Measurements from ENCODE around the gene DENND5A.
A peak's percentile ranks its signal among the peaks of the same experiment; 100 is the strongest.

The DENND5A gene
- total RNA-seq = 91.3 to 162 (median 98.7) reads per million in 4 donors

DNA sequence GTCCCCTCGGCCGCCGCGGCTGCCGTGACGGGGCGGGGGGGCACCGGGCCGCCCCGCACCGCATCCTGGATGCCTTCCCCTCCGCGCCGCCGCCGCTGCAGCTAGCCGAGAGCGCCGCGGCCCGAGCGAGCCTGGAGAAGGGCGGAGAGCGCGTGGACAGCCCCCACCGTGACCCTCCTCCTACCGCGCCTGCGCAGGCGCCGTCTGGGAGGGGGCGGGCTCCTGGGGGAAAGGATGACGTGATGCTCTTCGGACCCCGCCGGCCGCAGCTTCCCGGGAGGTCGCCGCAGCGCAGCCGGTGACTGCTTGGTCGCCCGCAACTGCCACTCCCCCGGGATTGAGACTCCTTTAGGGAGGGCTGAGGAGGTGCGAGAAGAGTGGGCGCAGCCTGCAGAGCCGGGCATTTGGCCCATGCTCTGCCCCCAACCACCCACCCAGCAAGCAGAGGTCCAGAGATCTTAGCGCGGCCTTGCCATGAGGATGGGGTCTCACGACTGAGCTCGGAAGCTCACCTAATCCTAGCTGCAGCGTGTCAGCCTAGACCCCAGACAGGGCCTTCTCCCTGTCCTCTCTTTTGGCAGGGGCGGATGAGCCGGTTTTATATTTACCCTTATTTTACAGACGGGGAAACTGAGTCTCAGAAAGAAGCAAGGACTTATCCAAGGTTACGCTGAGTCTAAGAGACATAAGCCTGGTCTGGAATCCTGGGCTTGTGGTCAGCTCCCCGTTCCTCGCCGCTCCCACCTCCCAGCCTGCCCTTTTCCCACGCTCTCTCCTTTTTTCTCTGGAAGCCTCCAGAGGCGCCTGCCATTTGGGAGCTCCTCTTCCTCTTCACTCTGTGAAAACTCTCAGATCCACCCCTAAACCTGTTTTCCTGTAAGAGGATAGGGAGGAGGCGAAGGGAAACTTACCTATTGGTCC lies at the start of gene DENND5A:
DENND5A (minus strand) TSS at position 140 of the 921 bp plus-strand sequence. CDS start 281 bp downstream, outside the sequence.
- DNase-seq = peak; percentile 17 to 49 (median 35)

DNA sequence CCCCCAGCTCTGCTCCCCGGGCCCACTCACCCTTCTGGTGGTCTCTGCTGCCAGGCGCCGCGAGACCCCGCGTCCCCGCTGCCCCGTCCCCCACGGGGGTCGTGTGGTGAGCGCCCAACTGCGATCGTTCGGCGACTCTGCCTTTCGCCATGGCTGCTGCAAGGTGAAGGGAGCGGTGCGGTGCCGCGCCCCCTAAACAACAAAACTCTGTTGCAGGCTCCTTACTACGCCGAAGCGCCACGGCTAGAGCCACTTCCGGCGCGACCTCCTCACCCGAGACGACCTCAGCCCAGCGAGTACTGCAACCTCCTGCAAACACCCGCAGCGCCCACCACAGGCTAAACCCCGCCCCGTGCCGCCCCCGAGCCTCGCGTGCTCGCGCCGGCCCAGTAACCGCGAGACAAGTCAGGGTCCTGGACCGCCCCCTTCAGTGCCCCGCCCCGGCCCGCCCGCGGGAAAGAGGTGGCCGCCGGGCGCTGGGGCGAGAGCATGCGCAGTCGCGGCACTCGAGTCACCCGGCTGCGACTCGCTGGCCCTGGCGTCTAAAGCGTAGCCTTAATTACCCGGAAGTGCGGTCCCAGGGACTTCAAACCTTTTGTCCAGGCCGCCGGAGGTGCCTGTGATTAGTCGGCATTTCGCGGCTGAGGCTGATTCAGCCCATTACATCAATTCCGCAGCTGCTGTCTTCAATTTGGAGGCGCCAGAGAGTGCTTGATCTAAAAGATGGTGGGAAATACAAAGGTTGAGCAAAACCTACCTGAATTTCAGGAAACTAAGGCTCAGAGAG lies 49.3 kb upstream of the DENND5A start, which contains the start of gene TMEM41B:
TMEM41B (minus strand) TSS at position 303 of the 787 bp plus-strand sequence; CDS start at position 151, 152 bp downstream.
- DNase-seq = peak; percentile 97 to 99 (median 98)

DNA sequence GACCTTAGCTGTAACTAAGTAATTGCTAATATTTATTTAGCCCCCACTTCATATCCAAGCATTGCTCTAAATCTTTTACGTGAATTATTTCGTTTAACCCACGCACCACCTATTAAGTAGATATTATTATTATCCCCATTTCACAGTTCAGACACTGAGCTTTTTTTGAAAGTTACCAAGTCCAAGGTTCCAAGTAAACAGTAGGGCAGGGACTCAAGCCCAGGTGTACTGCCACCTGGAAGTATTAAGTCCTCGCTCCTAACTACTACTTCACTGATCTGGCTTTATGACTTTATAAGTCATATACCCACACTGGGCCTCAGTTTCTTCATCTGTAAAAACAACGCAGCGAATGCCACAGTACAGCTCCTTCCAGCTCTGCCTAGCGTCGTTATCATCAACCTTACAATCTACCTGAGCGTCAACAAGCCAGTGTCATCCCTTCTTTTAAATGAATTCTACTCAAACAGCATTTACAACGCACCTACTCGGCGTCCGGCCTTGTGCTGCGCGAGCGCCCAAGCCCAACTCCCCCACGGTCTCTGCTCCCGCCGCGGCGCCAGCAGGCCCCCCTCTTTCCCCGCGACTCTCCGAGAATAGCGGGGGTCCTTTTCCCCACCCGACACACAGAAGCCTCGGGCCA lies 48.6 kb upstream of the DENND5A start:
- peak in 2 of 5 donors; percentile 19 to 39 for DNase-seq

DNA sequence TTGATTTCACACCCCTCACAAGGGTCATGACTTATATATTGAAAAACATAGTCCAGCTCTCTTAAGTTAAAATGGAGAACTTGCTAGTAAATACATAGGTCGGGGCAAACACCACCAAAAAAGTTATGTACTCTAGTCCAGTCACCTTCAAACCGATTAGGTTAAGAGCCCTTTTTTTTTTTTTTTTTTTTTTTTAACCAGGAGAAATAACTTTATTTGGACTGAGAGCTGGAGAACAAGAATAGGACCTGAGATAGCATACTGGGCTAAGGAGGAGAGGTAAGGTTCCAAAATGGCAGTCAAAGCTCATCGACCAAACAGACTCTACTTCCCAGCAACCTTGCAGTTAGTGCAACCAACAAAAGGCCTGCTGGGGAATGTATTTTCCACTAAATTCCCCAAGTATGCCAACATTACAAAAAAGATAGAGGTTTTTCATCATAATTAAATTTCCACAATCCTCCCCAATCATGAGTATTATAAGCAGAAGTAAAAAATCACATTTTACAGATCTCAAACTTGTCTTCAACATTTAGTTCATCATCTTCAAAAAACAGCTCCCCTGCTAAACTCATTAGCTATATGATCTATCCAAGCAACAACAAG lies 45.4 kb upstream of the DENND5A start:
- DNase-seq = no peak

DNA sequence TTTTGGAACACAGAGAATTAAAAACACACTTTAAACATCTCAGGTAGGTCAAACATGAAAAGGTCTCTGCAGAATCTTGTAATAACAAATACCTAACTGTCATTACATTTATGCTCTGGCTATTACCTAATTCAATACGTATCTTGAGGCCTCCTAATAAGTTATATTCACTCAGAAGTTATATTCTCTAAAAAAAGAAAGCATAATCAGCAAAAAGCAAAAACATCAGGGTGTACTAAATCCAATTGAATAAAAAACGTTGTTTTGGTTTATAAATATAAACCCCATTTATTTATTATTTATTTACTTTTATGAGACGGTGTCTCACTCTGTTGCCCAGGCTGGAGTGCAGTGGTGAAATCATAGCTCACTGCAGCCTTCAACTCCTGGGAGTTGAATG lies 39.0 kb upstream of the DENND5A start:
- no peak for DNase-seq

DNA sequence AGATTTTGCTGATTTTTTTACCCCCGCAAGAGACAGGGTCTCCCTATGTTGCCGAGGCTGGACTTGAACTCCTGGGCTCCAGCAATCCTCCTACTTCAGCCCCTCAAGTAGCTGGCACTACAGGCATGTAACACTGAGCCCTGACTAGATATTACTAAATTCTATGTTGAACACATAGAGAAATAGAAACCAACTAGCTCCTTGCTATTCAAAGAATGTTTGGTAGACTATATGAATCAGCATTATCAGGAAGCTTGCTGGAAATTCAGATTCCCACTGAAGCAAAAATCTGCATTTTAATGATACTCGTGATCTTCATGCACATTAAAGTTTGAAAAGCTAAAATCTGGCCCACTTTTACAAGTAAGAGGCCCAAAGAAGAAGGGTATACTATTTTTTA lies 37.3 kb upstream of the DENND5A start:
- no peak for DNase-seq

DNA sequence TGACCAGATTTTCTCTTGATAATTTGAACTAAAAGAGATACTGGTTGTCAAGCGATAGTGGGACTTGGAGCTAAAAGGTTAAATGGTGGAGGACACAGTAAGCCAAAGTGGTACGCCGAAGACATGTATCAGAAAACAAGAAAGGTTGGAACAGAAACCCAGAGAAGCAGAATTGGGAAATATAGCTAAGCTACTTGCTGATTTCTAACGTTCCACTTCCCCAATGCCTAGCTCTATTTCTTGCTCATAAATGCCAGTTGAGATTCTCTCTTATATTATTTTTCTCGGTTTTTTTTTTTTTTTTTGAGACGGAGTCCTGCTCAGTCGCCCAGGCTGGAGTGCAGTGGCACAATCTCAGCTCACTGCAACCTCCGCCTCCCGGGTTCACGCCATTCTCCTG lies 36.6 kb upstream of the DENND5A start:
- no peak for DNase-seq

DNA sequence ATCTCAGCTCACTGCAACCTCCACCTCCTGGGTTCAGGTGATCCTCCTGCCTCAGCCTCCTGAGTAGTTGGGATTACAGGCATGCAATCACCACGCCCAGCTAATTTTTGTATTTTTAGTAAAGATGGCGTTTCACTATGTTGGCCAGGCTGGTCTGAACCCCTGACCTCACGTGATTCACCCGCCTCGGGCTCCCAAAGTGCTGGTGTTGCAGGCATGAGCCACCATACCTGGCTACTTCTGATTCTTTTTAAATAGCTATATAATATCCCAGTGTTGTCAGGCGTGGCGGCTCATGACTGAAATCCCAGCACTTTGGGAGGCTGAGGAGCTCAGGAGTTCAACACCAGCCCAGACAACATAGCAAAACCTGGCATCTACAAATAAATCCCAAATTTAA lies 28.5 kb upstream of the DENND5A start:
- DNase-seq = no peak

DNA sequence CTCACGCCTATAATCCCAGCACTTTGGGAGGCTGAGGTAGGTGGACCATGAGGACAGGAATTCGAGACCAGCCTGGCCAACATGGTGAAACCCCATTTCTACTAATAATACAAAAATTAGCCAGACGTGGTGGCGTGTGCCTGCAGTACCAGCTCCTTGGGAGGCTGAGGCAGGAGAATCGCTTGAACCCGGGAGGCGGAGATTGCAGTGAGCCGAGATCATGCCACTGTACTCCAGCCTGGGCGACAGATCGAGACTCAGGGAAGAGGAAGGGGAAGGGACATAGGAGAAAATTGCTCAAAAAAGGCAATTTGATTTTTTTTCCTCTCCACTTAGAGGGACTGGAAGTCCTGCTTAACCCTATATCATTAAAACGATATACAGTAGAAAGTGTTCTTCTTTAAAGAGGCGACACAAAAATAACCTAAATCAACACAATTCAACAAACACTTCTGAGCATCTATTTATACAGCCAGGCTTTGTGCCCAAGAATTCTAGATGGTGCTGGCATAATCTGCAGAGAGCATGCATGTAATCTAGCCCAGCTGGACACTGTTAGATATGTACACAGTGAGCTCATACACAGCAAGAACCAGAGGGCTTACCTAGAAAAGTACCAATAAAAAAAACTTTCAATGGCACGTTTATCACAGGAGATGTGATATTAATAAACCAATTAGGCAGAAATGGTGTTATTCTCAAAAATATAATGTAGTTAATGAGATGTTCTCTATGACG lies 20.9 kb upstream of the DENND5A start:
- no peak for DNase-seq

DNA sequence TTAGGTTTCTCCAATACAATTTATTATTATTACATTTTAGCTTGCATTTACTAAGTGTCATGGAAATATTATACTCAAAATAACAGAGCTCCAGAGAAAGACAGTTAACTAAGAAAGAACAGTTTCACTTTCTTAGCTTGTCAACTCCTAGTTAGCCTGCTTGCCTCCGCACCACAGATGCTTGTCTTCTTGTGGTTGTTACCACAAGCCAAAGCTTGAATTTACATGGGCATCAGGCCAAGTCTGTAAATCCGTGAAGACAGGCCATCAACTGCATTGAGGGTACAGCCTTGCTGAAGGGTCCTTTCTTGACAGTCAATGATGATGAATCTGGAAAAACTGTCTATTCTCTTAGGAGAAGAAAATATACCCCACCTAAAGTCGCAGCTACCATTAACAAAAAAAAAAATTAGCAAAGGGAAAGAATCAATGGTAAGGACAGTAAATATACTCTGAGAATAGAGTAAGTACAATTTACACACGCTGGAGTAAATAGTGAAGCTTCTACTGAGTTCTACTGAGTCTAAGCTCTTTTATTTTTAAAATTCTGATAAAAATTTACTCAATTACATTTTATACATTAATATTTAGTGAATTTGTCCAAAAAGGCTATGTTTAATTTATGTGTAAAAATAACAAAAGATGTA lies 15.6 kb upstream of the DENND5A start:
- peak in 4 of 5 donors; percentile 10 to 75 (median 34) for DNase-seq

DNA sequence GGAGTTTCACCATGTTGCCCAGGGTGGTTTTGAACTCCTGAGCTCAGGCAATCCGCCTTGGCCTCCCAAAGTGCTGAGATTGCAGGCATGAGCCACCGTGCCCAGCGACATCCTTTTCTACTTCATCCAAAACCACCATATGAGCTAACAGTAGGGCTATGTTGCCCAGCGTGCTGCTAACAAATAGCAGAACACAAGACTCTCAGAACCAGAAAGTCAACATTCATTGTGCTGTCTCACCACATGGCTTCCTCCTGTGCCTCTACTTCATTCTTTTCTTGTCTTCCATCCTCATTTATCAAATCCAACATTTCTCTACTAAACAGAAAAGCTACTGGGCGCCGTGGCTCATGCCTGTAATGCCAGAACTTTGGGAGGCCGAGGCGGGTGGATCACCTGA lies 12.0 kb upstream of the DENND5A start:
- no peak for DNase-seq

DNA sequence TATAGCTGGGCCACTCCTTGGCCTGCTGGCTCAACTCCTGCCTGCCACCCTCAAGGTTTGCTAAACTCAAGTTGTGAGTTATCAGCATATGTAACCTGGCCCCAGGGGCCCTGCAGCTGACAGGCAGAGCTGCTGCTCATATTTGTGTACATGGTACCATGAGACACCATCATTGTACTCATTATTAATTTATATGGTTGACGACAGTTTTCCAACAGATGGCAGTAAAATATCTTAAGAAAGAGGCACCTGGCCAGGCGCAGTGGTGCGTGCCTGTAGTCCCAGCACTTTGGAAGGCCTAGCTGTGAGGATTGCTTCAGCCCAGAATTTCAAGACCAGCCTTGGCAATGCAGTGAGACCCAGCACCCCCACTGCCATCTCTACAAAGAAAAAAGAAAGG lies 11.4 kb upstream of the DENND5A start:
- DNase-seq = no peak

DNA sequence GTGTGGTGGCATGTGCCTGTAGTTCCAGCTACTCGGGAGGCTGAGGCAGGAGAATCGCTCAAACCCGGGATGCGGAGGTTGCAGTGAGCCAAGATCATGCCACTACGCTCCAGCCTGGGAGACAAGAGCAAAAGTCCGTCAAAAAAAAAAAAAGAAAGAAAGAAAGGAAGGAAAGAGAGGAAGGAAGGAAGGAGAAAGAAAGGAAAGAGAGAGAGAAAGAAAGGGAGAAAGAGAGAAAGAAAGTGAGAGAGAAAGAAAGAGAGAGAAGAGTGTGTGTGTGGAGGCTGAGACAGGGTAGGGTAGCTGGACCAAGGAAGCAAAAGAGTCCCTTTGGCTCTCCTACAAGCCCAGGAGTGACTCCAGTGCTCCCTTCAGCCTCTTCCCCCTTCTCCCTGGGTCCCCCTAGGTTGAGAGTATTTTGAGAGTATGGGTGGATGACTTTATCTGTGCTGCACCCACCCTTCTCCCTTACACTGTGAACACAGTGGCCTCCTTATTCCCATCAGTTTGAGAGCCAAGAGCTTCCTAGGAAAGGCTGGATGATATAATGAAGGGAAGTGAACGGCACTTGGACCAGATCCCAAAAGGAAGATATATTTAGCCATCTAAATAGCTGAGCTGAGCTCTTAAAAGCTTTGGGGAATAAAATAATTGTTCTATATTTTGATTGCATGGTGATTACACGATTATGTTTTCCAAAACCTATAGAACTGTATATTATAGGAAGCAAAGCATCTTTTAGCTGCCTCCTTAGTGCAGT lies 9.5 kb upstream of the DENND5A start:
- DNase-seq = no peak

DNA sequence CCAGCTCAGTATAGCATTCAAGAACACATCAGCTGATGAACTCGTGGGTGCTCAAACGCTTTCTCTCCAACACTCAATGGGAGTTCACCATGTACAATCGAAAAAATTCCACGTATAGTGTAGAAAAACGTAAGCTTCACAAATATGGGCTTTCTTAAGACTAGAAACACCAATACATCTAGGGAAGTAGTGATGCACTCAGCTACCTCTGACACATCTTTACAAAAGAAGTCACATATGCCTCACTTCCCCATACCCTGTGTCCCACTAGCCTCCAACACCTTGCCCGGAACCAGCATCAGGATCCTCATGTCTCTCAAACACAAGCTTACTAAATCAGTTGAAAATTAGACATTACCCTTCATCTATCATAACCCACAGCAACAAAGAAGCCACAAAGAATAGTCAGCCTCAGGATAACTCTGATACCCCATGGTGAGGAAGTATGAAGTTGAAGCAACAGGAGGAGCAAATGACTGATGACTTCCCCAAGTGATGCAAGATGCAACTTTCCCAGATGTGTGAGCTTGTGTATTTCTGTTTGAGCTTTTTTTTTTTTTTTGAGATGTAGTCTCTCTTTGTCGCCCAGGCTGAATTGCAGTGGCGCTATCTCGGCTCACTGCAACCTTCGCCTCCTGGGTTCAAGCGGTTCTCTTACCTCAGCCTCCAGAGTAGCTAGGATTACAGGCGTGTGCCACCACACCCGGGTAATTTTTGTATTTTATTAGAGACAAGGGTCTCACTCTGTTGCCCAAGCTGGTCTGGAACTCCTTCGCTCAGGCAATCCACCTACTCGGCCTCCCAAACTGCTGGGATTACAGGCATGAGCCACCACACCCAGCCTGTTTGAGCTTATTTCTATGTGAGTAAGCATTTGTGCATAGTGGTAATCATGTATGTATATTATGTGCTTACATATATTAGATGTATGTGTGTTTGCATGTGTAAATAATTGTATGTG lies 8.5 kb upstream of the DENND5A start:
- DNase-seq = no peak

DNA sequence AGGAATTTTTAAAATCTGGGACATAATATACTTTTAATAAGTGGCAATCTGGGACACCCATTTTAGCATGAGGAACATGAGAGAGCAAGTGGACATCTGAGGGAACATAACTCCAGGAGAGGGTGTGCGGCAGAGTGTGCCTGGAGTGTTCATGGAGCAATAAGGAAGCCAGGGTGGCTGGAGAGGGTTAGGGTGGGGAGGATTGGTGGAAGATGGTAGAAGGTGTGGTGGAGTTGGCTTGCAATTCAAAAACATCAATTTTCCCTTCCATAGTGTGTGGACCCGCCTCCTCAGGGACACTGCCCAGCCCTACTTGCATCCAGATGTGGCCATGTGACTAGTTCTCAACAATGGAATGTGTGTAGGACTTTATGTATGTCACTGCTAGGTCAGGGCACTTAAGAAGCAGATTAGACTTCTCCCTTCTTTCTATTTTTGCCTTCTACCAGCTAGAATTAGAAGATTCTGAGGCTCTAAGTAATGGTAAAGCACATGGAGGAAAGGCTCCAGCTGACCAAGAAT lies 4.4 kb upstream of the DENND5A start:
- no peak for DNase-seq

DNA sequence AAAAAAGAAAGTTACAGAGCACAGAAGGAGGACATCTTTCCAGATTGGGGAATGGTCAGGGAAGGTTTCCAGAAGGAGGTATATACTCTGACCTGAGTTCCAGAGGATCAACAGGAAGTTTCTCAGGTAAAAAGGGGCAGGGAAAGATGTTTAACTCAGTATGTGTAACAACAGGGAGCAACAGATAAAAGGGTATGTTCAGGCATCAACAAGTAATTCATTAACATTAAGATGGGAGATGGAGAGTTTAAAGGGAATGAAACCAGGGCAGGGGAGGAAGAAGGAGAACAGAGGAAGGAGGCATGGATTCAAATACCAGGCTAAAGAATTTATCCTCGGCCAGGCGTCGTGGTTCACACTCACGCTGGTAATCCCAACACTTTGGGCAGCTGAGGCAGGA lies 2.5 kb upstream of the DENND5A start:
- no peak for DNase-seq

DNA sequence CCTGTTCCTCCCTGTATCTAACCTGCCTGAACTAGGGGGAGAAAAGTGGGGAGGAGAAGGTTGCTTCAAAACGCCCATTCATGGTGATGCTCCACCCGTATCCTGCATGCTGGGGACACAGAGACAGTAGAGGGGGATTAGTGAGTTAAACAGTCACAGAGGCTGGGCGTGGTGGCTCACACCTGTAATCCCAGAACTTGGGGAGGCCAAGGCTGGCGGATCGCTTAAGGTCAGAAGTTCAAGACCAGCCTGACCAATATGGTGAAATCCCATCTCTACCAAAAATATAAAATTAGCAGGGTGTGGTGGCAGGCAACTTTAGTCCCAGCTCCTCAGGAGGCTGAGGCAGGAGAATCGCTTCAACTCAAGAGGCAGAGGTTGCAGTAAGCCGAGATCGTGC lies 1.8 kb upstream of the DENND5A start:
- no peak for DNase-seq

DNA sequence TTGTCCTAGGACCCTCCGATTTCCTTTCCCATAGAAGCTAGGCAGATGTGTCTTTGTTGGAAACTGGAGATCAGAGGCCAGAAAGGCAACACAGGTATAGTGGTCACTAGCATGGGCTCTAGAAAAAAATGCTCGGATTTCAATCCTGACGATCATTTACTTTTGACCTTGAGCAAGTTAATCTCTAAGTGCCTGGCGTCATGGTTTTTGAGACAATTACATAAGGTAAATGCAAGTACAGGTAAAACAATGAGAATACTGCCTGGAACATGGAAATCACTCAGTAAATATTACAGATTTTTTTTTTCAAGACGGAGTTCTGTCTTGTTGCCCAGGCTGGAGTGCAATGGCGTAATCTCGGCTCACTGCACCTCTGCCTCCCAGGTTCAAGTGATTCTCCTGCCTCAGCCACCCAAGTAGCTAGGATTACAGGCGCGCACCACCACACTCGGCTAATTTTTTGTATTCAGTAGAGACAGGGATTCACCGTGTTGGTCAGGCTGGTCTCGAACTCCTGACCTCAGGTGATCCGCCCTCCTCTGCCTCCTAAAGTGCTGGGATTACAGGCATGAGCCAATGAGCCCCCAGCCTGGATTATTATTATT lies 1.1 kb upstream of the DENND5A start:
- DNase-seq = no peak
